Liver (tissue), 9 donors: ENCODE results near the gene ENDOG. TPM values are rescaled to one million over a fixed set of nuclear protein-coding genes. Genes with fewer than 3 reads are reported as not detected.

Experiments used
- DNase-seq: peaks from one replicate; pipeline ENCODE4 v3.0.0-alpha.2; 2017; ENCODE audit warnings: low spot score
- H3K27ac ChIP-seq, 2 donors: one replicate each; pipeline ENCODE4 v1.7.0; 2013; ENCODE audit warnings: inconsistent platforms in 2 of 2, low read length in 2 of 2, control low read depth in 1 of 2, low read depth in 1 of 2, mild to moderate bottlenecking in 1 of 2
- H3K27me3 ChIP-seq, 4 donors: one replicate each; pipeline versions ENCODE4 v1.6.1 to v1.7.0; 2013; ENCODE audit warnings: low read length in 3 of 4, inconsistent platforms in 1 of 4, mild to moderate bottlenecking in 1 of 4, moderate library complexity in 1 of 4; ENCODE audit not compliant: control insufficient read depth in 4 of 4, insufficient read depth in 4 of 4
- H3K36me3 ChIP-seq, 4 donors: one replicate each; pipeline versions ENCODE4 v1.6.1 to v1.7.0; 2013; ENCODE audit warnings: low read length in 3 of 4, mild to moderate bottlenecking in 3 of 4, low read depth in 1 of 4, moderate library complexity in 1 of 4; ENCODE audit not compliant: control insufficient read depth in 4 of 4, insufficient read depth in 3 of 4
- H3K4me1 ChIP-seq, 4 donors: one replicate each; pipeline versions ENCODE4 v1.6.1 to v1.7.0; 2013; ENCODE audit warnings: low read length in 3 of 4, mild to moderate bottlenecking in 3 of 4, moderate library complexity in 1 of 4; ENCODE audit not compliant: control insufficient read depth in 4 of 4, insufficient read depth in 4 of 4
- H3K4me3 ChIP-seq, 3 donors: one replicate each; pipeline versions ENCODE4 v1.6.1 to v1.7.0; 2013; ENCODE audit warnings: low read length in 3 of 3, control low read depth in 1 of 3, low read depth in 1 of 3, mild to moderate bottlenecking in 1 of 3
- H3K9ac ChIP-seq, 2 donors: one replicate each; pipeline ENCODE4 v1.7.0; 2013; ENCODE audit warnings: low read length in 2 of 2, mild to moderate bottlenecking in 2 of 2, moderate library complexity in 2 of 2, control low read depth in 1 of 2, low read depth in 1 of 2
- H3K9me3 ChIP-seq, 4 donors: one replicate each; pipeline versions ENCODE4 v1.6.1 to v1.7.0; 2013; ENCODE audit warnings: low read length in 3 of 4; ENCODE audit not compliant: control insufficient read depth in 4 of 4
- ATF3 ChIP-seq: IDR thresholded peaks from 2 replicates; pipeline ENCODE4 v1.6.1; 2016; ENCODE audit warnings: antibody characterized with exemption
- CTCF ChIP-seq: fragments of 150-350 bp; IDR thresholded peaks from 2 replicates; pipeline ENCODE4 v1.5.1; 2017; ENCODE audit warnings: improper control_type of control experiment, low read depth, low read length; ENCODE audit not compliant: missing input control
- EGR1 ChIP-seq, 2 donors: IDR thresholded peaks; 2 replicates each; pipeline ENCODE4 v1.6.1; 2016 to 2018; ENCODE audit warnings: antibody characterized with exemption in 2 of 2, low read depth in 2 of 2
- FOXA2 ChIP-seq: IDR thresholded peaks from 2 replicates; pipeline ENCODE4 v1.6.1; 2016; ENCODE audit warnings: antibody characterized with exemption
- HNF4G ChIP-seq: IDR thresholded peaks from 2 replicates; pipeline ENCODE4 v1.6.1; 2016; ENCODE audit warnings: antibody characterized with exemption
- NR2F2 ChIP-seq: IDR thresholded peaks from 2 replicates; pipeline ENCODE4 v1.6.1; 2016; ENCODE audit warnings: antibody characterized with exemption
- WGBS: extraction: QIAGEN DNeasy Blood & Tissue Kit; methylation state at CpG from one replicate; pipeline ENCODE4 v1.1.7; 2013; 5-methylcytosine and 5-hydroxymethylcytosine counted together
- polyA plus RNA-seq, 2 donors: library from polyadenylated mRNA; stranded (reverse) in 1 of 2; unstranded in 1 of 2; fragments of 200-250 nt in 1 of 2; fragments of >200 nt in 1 of 2; fragmentation: Nextera tagmentation in 1 of 2; extraction: Ambion mirVana in 1 of 2; gene quantifications; one replicate each; pipeline versions ENCODE4 v1.2.1 to v1.2.3, GENCODE V29; 2013 to 2015
- total RNA-seq, 2 donors: library from RNA; depleted of rRNA; stranded (reverse); fragments of >200 nt; gene quantifications; one replicate each; pipeline ENCODE4 v1.2.3, GENCODE V29; 2014
- TF ChIP-seq, protein P1 (sequence below): IDR thresholded peaks from 2 replicates; pipeline ENCODE4 v1.6.1; 2016; ENCODE audit warnings: antibody characterized with exemption
- donor health status: healthy.
- donor health status: healthy.
- donor health status: healthy.
- donor health status: healthy.
- donor health status: healthy.

Gene ENDOG
- total and polyA plus RNA-seq, 4 donors = 11.3 to 25.0 (median 15.0) TPM

DNA sequence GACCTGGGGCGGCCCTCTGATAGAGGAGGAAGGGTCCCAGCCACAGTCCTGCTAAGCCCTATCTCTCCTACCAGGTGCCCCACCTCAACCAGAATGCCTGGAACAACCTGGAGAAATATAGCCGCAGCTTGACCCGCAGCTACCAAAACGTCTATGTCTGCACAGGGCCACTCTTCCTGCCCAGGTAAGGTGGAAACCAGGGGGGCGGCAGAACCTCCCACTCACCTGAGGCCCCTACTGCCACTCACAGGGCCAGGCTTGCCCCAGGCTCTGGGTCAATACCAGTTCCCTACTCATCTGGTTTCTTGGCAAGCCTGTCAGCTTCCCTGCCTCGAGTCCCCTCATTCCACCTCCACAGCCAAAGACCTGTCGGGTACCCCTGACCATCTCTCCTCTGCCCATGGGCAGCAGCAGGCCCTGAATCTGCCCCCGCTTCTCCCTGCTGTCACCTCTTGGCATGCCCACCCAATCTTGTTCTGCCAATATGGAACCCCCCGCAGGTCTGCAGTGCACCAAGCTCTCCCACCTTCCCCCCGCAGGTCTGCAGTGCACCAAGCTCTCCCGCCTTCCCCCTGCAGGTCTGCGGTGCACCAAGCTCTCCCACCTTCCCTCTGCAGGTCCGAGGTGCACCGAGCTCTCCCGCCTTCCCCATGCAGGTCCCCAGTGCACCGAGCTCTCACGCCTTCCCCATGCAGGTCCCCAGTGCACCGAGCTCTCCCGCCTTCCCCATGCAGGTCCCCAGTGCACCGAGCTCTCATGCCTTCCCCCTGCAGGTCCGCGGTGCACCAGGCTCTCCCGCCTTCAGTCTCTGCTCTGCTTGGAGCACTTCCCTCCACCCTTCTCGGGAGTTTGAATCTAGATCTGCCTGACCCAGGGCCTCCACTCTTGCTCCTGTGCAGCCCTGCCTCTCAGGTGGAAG, 2.6 kb downstream of the ENDOG start (continued):
- TF ChIP-seq, protein P1, sequence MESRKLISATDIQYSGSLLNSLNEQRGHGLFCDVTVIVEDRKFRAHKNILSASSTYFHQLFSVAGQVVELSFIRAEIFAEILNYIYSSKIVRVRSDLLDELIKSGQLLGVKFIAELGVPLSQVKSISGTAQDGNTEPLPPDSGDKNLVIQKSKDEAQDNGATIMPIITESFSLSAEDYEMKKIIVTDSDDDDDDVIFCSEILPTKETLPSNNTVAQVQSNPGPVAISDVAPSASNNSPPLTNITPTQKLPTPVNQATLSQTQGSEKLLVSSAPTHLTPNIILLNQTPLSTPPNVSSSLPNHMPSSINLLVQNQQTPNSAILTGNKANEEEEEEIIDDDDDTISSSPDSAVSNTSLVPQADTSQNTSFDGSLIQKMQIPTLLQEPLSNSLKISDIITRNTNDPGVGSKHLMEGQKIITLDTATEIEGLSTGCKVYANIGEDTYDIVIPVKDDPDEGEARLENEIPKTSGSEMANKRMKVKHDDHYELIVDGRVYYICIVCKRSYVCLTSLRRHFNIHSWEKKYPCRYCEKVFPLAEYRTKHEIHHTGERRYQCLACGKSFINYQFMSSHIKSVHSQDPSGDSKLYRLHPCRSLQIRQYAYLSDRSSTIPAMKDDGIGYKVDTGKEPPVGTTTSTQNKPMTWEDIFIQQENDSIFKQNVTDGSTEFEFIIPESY = no peak

- no peak overlapping the region for H3K4me3 ChIP-seq
- WGBS = 93% methylated on average over 16 of the region's 16 CpGs
- H3K27me3 ChIP-seq = no peaks in the 10 kb centered on the region
- H3K36me3 ChIP-seq = peaks cover 0 to 37% (median 15%) of the 10 kb centered on the region in 4 donors
- DNase-seq = no peak
- no peak overlapping the region for H3K27ac ChIP-seq
- H3K4me1 ChIP-seq = peaks cover 19 to 45% (median 31%) of the 10 kb centered on the region in 4 donors
- H3K9me3 ChIP-seq = no peaks in the 10 kb centered on the region
- no peak overlapping the region for H3K9ac ChIP-seq
- TF ChIP-seq HNF4G (no peak), EGR1 (IDR thresholded peaks at IDR 0.05; ENCODE audit: low read depth in 2 of 2) (no peak), FOXA2 (no peak), CTCF (no peak), NR2F2 (no peak)
Measured at GRCh38 chr9:128821584-128822406, 3.5 kb downstream of the ENDOG start.

GRCh38 chr9:128822407-128823042, 4.2 kb downstream of the ENDOG start:
- Histone ChIP-seq H3K4me1 (peaks cover 19 to 45% (median 31%) of the 10 kb centered on the region in 4 donors), H3K9me3 (no peaks in the 10 kb centered on the region), H3K9ac (no peak overlapping the region), H3K27ac (no peak overlapping the region), H3K27me3 (no peaks in the 10 kb centered on the region), H3K4me3 (no peak overlapping the region), H3K36me3 (peaks cover 0 to 42% (median 15%) of the 10 kb centered on the region in 4 donors)
- WGBS = 95% methylated on average over 22 of the region's 22 CpGs
- TF ChIP-seq ATF3 (no peak), FOXA2 (no peak), CTCF (no peak)
- TF ChIP-seq, protein P1 = no peak
- DNase-seq = no peak
